CD4-positive, alpha-beta T cell (primary cell): Measurements from ENCODE around the gene CACNA1E. TPM values are rescaled to one million over a fixed set of nuclear protein-coding genes. Genes with fewer than 3 reads are reported as not detected.

ENCODE experiments used
- ATAC-seq: fragments of 200-7000 bp; cut with Tn5 transposase; one replicate; pipeline ENCODE4 v1.10.0; 2022; ENCODE audit warnings: mild to moderate bottlenecking; ENCODE audit not compliant: poor library complexity
- CTCF ChIA-PET: fragments of 350-600 bp; sonication (Branson Sonifier 250); formaldehyde crosslinking; loops from one replicate; lab custom pipeline; 2021; ENCODE audit warnings: antibody characterized with exemption, inconsistent platforms; lab: Charles Lee
- POLR2A ChIA-PET: fragments of 350-600 bp; sonication (Branson Sonifier 250); formaldehyde crosslinking; loops from one replicate; lab custom pipeline; 2021; ENCODE audit warnings: antibody characterized with exemption, inconsistent platforms; lab: Charles Lee
- DNase-seq, 14 experiments: peaks; one replicate each; pipeline ENCODE4 v3.0.0-alpha.2; 2013 to 2020; ENCODE audit warnings: mixed read lengths in 2 of 14
- H3K27ac ChIP-seq, 2 donors: one replicate each; pipeline versions ENCODE4 v1.5.1 to v1.7.0; 2013; ENCODE audit warnings: low read length in 2 of 2, low read depth in 1 of 2, mild to moderate bottlenecking in 1 of 2
- H3K27me3 ChIP-seq, 2 experiments: 1 replicate in 1 of 2; 2 replicates in 1 of 2; pipeline versions ENCODE4 v1.6.1 to v1.7.0; 2013; ENCODE audit warnings: low read length in 2 of 2, control low read depth in 1 of 2, mild to moderate bottlenecking in 1 of 2, moderate library complexity in 1 of 2; ENCODE audit not compliant: insufficient read depth in 2 of 2, control insufficient read depth in 1 of 2
- H3K36me3 ChIP-seq: one replicate; pipeline ENCODE4 v1.6.1; 2013; ENCODE audit warnings: low read length, control low read depth; ENCODE audit not compliant: insufficient read depth
- H3K4me1 ChIP-seq: one replicate; pipeline ENCODE4 v1.6.1; 2013; ENCODE audit warnings: low read length, control low read depth; ENCODE audit not compliant: insufficient read depth
- H3K4me3 ChIP-seq: one replicate; pipeline ENCODE4 v1.5.1; 2013; ENCODE audit warnings: mild to moderate bottlenecking, low read length, moderate library complexity
- H3K9me3 ChIP-seq, 2 experiments: 1 replicate in 1 of 2; 2 replicates in 1 of 2; pipeline versions ENCODE4 v1.6.1 to v1.7.0; 2013; ENCODE audit warnings: low read length in 2 of 2, mild to moderate bottlenecking in 2 of 2, control low read depth in 1 of 2, moderate library complexity in 1 of 2; ENCODE audit not compliant: control insufficient read depth in 1 of 2, insufficient read depth in 1 of 2
- H3K27ac Mint-ChIP-seq: one replicate; pipeline ENCODE4 v1.8.0; 2020; ENCODE audit warnings: mixed read lengths
- H3K27me3 Mint-ChIP-seq: one replicate; pipeline ENCODE4 v1.8.0; 2021; ENCODE audit warnings: mixed read lengths
- H3K36me3 Mint-ChIP-seq: one replicate; pipeline ENCODE4 v1.8.0; 2021; ENCODE audit warnings: low read depth, mixed read lengths
- H3K4me1 Mint-ChIP-seq: one replicate; pipeline ENCODE4 v1.8.0; 2021; ENCODE audit warnings: low read depth, mixed read lengths
- H3K4me3 Mint-ChIP-seq: one replicate; pipeline ENCODE4 v1.8.0; 2020; ENCODE audit warnings: mild to moderate bottlenecking, mixed read lengths
- H3K9me3 Mint-ChIP-seq: one replicate; pipeline ENCODE4 v1.8.0; 2020; ENCODE audit warnings: mixed read lengths
- CTCF ChIP-seq: fragments of 200-600 bp; IDR thresholded peaks from one replicate; pipeline ENCODE4 v1.8.0; 2022; ENCODE audit warnings: antibody characterized with exemption, mild to moderate bottlenecking
- intact Hi-C, 2 experiments: fragments of 100-400 bp; cut with DNase I in 1 of 2; cut with micrococcal nuclease in 1 of 2; formaldehyde crosslinking; loops; one replicate each; pipeline versions ENCODE4 v1.15.1 to v1.9.0; 2023 to 2025; cut with DNase I, micrococcal nuclease
- total RNA-seq, 174 experiments: library from RNA in 2 of 174; stranded (reverse) in 2 of 174; gene quantifications; one replicate each; pipeline ENCODE4 v1.2.3 and lab custom pipeline; 2021 to 2026

CACNA1E gene
- total RNA-seq, 2 experiments from 2014 or later: not detected

- no peak overlapping the region for H3K27ac Mint-ChIP-seq
- no peak for TF ChIP-seq CTCF
- Histone ChIP-seq H3K27me3 (peaks cover 0 to 7% of the 10 kb centered on the region in 2 experiments), H3K4me3 (no peak overlapping the region), H3K9me3 (peaks cover 0 to 6% of the 10 kb centered on the region in 2 experiments), H3K36me3 (no peaks in the 10 kb centered on the region), H3K4me1 (no peaks in the 10 kb centered on the region), H3K27ac (no peak overlapping the region)
- no peaks in the 10 kb centered on the region for H3K36me3 Mint-ChIP-seq
- ATAC-seq (no peak), DNase-seq (no peak)
- no peak overlapping the region for H3K4me3 Mint-ChIP-seq
- CTCF ChIA-PET: no interaction called here
- POLR2A ChIA-PET: no interaction called here
- intact Hi-C loops: loop anchor here in 1 of 2 experiments (10.0 kb wide), 1 partner anchor 56 kb away; no protein-coding TSS in a partner anchor
- no peaks in the 10 kb centered on the region for H3K4me1 Mint-ChIP-seq
- H3K27me3 Mint-ChIP-seq: peaks cover 23% of the 10 kb centered on the region
- H3K9me3 Mint-ChIP-seq: peaks cover 3% of the 10 kb centered on the region
These were observed 24.9 kb upstream of the CACNA1E start for GRCh38 chr1:181458419-181458818.

- H3K4me1 ChIP-seq: no peaks in the 10 kb centered on the region
- no peaks in the 10 kb centered on the region for H3K4me1 Mint-ChIP-seq
- no peak overlapping the region for H3K4me3 Mint-ChIP-seq
- ATAC-seq (no peak), DNase-seq (no peak)
- no peak overlapping the region for H3K4me3 ChIP-seq
- no peaks in the 10 kb centered on the region for H3K36me3 Mint-ChIP-seq
- H3K36me3 ChIP-seq: no peaks in the 10 kb centered on the region
- H3K27ac Mint-ChIP-seq: no peak overlapping the region
- intact Hi-C loops: loop anchor here in 1 of 2 experiments (10.0 kb wide), 1 partner anchor 56 kb away; no protein-coding TSS in a partner anchor
- no peak for TF ChIP-seq CTCF
- peaks cover 0 to 6% of the 10 kb centered on the region in 2 experiments for H3K9me3 ChIP-seq
- H3K27me3 Mint-ChIP-seq: peaks cover 30% of the 10 kb centered on the region
- H3K27me3 ChIP-seq: peaks cover 0 to 7% of the 10 kb centered on the region in 2 experiments
- H3K9me3 Mint-ChIP-seq: peaks cover 3% of the 10 kb centered on the region
- H3K27ac ChIP-seq: no peak overlapping the region
- ChIA-PET CTCF (no interaction called here), POLR2A (no interaction called here)
These were observed 24.2 kb upstream of the CACNA1E start for GRCh38 chr1:181459067-181459466.

GRCh38 chr1:181469829-181470228, 13.5 kb upstream of the CACNA1E start:
- Mint-ChIP-seq H3K27ac (no peak overlapping the region), H3K36me3 (no peaks in the 10 kb centered on the region), H3K27me3 (peaks cover 64% of the 10 kb centered on the region), H3K4me1 (no peaks in the 10 kb centered on the region), H3K4me3 (no peak overlapping the region), H3K9me3 (no peaks in the 10 kb centered on the region)
- no peaks in the 10 kb centered on the region for H3K4me1 ChIP-seq
- no peak for ATAC-seq
- ChIA-PET POLR2A (no interaction called here), CTCF (no interaction called here)
- intact Hi-C loops: no loop called here
- H3K27ac ChIP-seq: no peak overlapping the region
- H3K9me3 ChIP-seq: no peaks in the 10 kb centered on the region
- no peak for DNase-seq
- H3K4me3 ChIP-seq: no peak overlapping the region
- peaks cover 0 to 13% of the 10 kb centered on the region in 2 experiments for H3K27me3 ChIP-seq
- no peak for TF ChIP-seq CTCF
- H3K36me3 ChIP-seq: no peaks in the 10 kb centered on the region
